ENCODE results near the gene CFAP52.

Gene CFAP52

DNA sequence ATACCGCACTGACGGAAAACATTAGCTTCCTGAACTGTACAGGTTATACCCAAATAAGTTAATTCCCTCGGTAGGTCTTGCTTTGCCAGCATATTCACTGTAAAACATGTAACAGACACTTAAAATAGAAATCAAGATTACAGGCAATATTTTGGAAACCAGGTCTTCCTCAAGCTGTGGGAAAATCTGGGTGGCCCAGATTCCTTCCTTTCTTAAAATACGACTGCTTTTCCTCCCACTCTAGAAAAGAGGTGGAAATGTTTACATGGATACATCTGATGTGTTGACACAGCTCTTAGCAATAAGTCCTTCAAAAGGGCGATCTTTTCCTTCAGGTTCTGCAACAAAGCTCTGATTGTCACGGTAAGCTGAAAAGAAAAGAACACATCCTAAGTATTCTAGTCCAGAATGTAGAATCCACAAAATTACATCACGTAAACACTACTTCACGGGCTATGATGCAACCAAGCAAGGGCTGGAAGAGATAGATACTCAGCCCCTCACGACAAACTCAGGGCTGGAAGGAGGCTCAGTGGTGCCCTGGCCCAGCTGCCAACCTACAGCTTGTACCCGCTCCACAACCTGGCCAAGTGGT lies 19.2 kb upstream of the CFAP52 start:
- TF ChIP-seq GATA3 (IDR thresholded peaks at IDR 0.05; ENCODE audit: low read depth, low read length): no peak
- TF ChIP-seq GATA2 (IDR thresholded peaks at IDR 0.05; ENCODE audit: low read depth, low read length): no peak

DNA sequence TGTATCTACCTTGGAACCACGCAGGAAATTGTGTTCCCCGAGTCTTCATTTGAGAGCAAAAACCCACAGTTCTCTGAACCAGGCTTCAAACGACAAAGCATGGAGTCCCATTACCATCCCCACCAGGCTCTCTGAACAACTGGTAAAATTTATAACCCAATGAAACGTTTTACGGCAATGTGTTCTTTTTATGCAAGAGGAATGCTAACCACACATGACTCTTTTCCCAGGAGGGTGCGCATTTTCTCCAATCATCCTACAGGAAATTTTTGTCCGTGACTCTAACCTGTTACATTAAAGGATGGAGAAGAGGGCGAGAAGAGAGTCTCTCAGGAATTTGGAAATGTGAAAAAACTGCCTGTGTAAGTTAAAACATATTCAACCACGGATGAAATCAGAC lies 18.6 kb upstream of the CFAP52 start:
- TF ChIP-seq GATA2 (IDR thresholded peaks at IDR 0.05; ENCODE audit: low read depth, low read length) (no peak), GATA3 (IDR thresholded peaks at IDR 0.05; ENCODE audit: low read depth, low read length) (no peak)

- TF ChIP-seq GATA2 (IDR thresholded peaks at IDR 0.05; ENCODE audit: low read depth, low read length) (no peak), GATA3 (IDR thresholded peaks at IDR 0.05; ENCODE audit: low read depth, low read length) (no peak)
Measured at GRCh38 chr17:9564104-9564503, 12.3 kb upstream of the CFAP52 start.

DNA sequence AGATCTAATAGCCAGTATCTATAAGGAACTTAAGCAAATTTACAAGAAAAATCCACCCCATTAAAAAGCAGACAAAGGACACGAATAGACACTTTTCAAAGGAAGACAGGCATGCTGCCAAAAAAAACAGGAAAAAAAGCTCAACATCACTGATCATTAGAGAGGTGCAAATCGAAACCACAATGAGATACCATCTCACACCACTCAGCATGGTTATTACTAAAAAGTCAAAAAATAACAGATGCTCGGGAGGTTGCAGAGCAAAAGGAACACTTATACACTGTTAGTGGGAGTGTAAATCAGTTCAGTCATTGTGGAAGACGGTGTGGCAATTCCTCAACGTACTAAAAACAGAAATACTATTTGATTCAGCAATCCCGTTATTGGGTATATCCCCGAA lies 10.4 kb upstream of the CFAP52 start:
- TF ChIP-seq GATA3 (IDR thresholded peaks at IDR 0.05; ENCODE audit: low read depth, low read length): no peak
- no peak for TF ChIP-seq GATA2 (IDR thresholded peaks at IDR 0.05; ENCODE audit: low read depth, low read length)

DNA sequence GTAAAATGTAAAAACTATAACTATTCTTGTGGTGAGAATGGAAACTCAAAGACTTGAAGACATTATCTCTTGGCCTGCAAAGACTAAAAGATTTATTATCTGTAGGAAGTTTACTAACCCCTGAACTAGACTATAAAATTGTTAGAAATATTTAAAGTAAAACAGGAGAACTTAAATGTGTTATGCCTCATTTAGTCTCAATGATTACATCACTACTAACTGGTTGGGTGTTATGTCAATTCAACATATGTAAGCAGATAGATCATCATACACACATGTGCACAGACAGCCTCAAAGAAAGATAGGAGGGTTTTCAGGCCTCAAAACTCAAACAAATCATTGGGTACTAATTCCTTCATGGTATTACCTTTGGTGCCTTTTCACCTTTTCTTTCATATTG lies 8.4 kb upstream of the CFAP52 start:
- TF ChIP-seq GATA3 (IDR thresholded peaks at IDR 0.05; ENCODE audit: low read depth, low read length) (no peak), GATA2 (IDR thresholded peaks at IDR 0.05; ENCODE audit: low read depth, low read length) (no peak)

GRCh38 chr17:9568957-9569588 lies 7.4 kb upstream of the CFAP52 start:
- TF ChIP-seq GATA3 (IDR thresholded peaks at IDR 0.05; ENCODE audit: low read depth, low read length): no peak

GRCh38 chr17:9571201-9571600 lies 5.2 kb upstream of the CFAP52 start:
- TF ChIP-seq GATA2 (IDR thresholded peaks at IDR 0.05; ENCODE audit: low read depth, low read length): no peak

DNA sequence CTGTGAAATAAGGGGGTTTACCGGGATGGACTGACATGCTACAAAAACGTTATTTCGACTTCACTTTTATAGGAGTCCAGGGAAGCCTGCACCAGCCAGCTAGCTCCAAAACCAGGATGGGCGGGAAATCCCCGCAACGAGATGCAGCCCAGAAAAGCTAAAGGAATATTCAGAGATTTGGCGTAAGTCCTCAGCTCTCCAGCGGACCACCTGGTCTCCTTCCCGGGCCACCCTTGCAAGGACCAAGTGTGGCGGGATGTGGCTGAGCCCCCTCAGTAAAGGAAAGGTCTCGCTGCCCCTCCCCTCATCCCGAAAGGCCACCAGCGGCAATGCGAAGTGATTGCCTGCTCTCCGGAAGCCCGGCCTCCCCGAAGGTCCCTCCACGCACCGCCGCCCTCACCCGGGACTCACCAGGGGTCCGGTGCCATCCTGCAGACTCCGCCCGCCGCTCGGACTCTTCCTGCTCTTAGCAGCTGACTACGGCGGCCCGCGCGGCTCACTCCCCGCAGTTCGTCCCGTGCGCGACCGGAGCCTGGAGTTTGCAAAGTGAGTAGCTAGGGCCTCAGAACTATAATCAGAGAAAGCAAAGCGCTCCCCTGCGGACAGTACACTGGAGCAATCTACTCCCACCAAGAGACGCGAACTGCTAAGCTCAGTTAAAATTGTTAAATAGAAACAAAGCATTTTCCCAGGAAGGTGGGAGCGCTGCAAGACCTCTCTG lies 901 bp upstream of the CFAP52 start, which contains the start of gene STX8:
TSS of gene STX8 (minus strand) at position 440 of the 721 bp plus-strand sequence. CDS start at position 428, 12 bp downstream.
- TF ChIP-seq GATA2 (IDR thresholded peaks at IDR 0.05; ENCODE audit: low read depth, low read length): no peak
- no peak for TF ChIP-seq GATA3 (IDR thresholded peaks at IDR 0.05; ENCODE audit: low read depth, low read length)

GRCh38 chr17:9577373-9577709 lies 899 bp downstream of the CFAP52 start:
- TF ChIP-seq GATA2 (IDR thresholded peaks at IDR 0.05; ENCODE audit: low read depth, low read length): no peak

DNA sequence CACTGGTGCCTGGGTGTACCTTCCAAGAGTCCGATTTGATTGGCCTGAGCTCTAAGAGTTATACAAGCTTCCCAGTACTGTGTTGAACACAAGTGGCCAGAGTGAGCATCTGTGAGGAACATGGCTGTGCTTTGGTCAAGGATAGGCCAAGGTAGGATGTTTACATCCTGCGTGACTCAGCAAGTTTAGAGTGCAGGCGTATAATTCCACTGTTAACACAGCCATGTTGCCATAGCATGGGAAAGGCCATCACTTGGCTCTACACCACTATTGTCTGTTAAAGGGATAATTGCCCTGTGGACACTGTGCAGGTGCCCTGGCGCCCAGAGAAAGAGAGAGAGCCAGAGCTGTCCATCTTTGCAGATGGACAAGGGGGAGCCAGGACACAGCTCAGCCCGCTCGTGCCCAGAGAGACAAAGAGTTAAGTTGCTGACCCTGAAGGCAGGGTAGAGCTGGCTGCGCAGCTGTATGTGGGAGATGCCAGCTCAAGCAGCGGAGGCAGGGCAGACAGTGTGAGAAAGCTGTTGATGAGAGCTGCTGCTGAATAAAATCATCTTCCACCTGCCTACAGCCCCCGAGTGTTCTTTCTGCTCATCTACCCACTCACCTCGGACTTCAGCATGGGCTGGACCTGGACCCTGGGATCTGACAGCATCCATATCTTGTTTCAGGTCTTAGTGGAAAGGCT lies 11.7 kb downstream of the CFAP52 start:
- no peak for TF ChIP-seq GATA2 (IDR thresholded peaks at IDR 0.05; ENCODE audit: low read depth, low read length)
- no peak for TF ChIP-seq GATA3 (IDR thresholded peaks at IDR 0.05; ENCODE audit: low read depth, low read length)

- no peak for TF ChIP-seq GATA3 (IDR thresholded peaks at IDR 0.05; ENCODE audit: low read depth, low read length)
Measured at GRCh38 chr17:9594065-9594464, 17.6 kb downstream of the CFAP52 start.

DNA sequence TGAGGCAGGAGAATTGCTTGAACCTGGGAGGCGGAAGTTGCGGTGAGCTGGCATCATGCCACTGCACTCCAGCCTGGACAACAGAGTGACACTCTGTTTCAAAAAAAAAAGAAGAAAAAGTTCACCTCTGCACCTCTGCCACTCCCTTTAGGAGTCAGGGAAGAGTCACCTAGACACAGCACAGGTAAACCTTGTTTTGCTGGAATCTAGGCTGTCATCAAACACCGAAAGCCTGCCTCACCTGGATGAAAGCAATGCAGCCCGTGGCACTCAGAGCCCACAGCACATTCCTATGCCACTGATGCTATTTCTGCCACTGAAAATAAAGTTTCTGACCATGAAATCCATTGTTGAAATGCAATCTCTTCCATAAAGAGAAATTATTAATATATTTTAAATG lies 22.2 kb downstream of the CFAP52 start:
- TF ChIP-seq GATA2 (IDR thresholded peaks at IDR 0.05; ENCODE audit: low read depth, low read length) (no peak), GATA3 (IDR thresholded peaks at IDR 0.05; ENCODE audit: low read depth, low read length) (no peak)

GRCh38 chr17:9606453-9606852 lies 30.0 kb downstream of the CFAP52 start:
- no peak for TF ChIP-seq GATA3 (IDR thresholded peaks at IDR 0.05; ENCODE audit: low read depth, low read length)
- TF ChIP-seq GATA2 (IDR thresholded peaks at IDR 0.05; ENCODE audit: low read depth, low read length): no peak

DNA sequence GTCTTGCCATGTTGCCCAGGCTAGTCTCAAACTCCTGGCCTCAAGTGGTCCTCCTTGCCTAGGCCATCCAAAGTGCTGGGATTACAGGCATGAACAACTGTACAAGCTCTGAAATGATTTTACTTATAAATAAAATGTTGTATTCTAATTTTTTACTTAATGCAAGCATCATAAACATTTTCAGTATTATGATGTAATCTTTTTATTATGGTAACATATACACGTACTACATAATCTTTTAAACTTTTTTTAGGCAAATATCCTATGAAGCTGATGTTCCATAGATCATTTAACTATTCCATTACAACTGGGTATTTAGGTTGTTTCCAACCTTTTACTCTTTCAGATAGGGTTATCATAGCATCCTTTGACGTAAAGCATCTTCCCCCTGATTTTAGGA lies 35.1 kb downstream of the CFAP52 start:
- TF ChIP-seq GATA3 (IDR thresholded peaks at IDR 0.05; ENCODE audit: low read depth, low read length): no peak

DNA sequence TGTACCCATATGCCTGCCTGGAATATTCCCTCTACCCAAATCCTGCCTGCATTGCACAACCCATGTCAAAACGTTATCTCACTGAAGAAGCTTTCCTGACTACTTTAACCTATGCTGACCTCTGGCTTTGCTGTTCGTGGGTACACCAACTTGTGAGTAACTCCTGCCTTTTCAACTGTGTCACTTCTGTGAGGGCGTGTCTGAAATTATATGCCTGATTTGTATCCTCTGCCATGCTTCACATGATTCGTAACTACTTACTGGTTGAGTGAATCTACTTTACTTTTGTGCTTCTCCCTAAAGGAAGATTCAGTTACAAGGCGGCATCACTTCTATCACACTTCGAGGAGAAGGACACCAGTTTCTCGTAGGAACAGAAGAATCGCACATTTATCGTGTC lies 35.6 kb downstream of the CFAP52 start:
- TF ChIP-seq GATA3 (IDR thresholded peaks at IDR 0.05; ENCODE audit: low read depth, low read length): no peak
- TF ChIP-seq GATA2 (IDR thresholded peaks at IDR 0.05; ENCODE audit: low read depth, low read length): no peak
